ENCODE measurements around the gene INPP5A.
"Not testable (repeated sequence)": the region's sequence is repeated elsewhere in the genome, so short reads cannot be mapped to it uniquely, and the experiment has no call there.

DNA sequence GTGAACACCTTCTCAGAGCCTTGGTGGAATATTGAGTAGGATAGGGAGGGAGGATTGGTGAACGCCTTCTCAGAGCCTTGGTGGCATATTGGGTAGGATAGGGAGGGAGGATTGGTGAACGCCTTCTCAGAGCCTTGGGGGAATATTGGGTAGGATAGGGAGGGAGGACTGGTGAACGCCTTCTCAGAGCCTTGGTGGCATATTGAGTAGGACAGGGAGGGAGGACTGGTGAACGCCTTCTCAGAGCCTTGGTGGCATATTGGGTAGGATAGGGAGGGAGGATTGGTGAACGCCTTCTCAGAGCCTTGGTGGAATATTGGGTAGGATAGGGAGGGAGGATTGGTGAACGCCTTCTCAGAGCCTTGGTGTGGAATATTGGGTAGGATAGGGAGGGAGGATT, 15.0 kb downstream of the INPP5A start:
- TF ChIP-seq, protein P1, sequence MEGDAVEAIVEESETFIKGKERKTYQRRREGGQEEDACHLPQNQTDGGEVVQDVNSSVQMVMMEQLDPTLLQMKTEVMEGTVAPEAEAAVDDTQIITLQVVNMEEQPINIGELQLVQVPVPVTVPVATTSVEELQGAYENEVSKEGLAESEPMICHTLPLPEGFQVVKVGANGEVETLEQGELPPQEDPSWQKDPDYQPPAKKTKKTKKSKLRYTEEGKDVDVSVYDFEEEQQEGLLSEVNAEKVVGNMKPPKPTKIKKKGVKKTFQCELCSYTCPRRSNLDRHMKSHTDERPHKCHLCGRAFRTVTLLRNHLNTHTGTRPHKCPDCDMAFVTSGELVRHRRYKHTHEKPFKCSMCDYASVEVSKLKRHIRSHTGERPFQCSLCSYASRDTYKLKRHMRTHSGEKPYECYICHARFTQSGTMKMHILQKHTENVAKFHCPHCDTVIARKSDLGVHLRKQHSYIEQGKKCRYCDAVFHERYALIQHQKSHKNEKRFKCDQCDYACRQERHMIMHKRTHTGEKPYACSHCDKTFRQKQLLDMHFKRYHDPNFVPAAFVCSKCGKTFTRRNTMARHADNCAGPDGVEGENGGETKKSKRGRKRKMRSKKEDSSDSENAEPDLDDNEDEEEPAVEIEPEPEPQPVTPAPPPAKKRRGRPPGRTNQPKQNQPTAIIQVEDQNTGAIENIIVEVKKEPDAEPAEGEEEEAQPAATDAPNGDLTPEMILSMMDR (conservative IDR thresholded peaks at IDR 0.05; ENCODE audit: low read depth, low read length): not testable (repeated sequence)
- not testable (repeated sequence) for TF ChIP-seq EZH2 (IDR thresholded peaks at IDR 0.05; ENCODE audit: low read length, unreplicated experiment)

Data from PC-3 (cell line).